Spleen (tissue), 11 donors: ENCODE measurements around the gene FBN2. TPM values are rescaled to one million over a fixed set of nuclear protein-coding genes. Genes with fewer than 3 reads are reported as not detected.

Experiments
- DNase-seq: peaks from one replicate; pipeline ENCODE4 v3.0.0-alpha.2; 2020
- H3K27ac ChIP-seq, 8 donors: fragments of 200-600 bp; sonication (generic) in 7 of 8; 1 replicate in 4 of 8; 2 replicates in 4 of 8; pipeline versions ENCODE4 v1.5.0 to v1.8.0; 2016 to 2021; ENCODE audit warnings: inconsistent platforms in 4 of 8, mild to moderate bottlenecking in 4 of 8, moderate library complexity in 1 of 8
- H3K27me3 ChIP-seq, 7 donors: fragments of 200-600 bp; sonication (generic) in 6 of 7; replicated peaks in 1 of 7; 1 replicate in 4 of 7; 2 replicates in 3 of 7; pipeline versions ENCODE4 v1.5.0 to v1.8.0; 2016 to 2021; ENCODE audit warnings: inconsistent platforms in 3 of 7, mild to moderate bottlenecking in 1 of 7
- H3K36me3 ChIP-seq, 6 donors: fragments of 200-600 bp; sonication (generic) in 5 of 6; 1 replicate in 4 of 6; 2 replicates in 2 of 6; pipeline versions ENCODE4 v1.5.0 to v1.8.0; 2016 to 2021; ENCODE audit warnings: inconsistent platforms in 2 of 6
- H3K4me1 ChIP-seq, 6 donors: fragments of 200-600 bp; sonication (generic) in 5 of 6; 1 replicate in 3 of 6; 2 replicates in 3 of 6; pipeline versions ENCODE4 v1.5.0 to v1.8.0; 2016 to 2021; ENCODE audit warnings: inconsistent platforms in 3 of 6
- H3K4me3 ChIP-seq, 8 donors: fragments of 200-600 bp; sonication (generic) in 7 of 8; 1 replicate in 4 of 8; 2 replicates in 4 of 8; pipeline versions ENCODE4 v1.5.0 to v1.8.0; 2016 to 2021; ENCODE audit warnings: inconsistent platforms in 4 of 8, mild to moderate bottlenecking in 4 of 8, moderate library complexity in 2 of 8
- H3K9me3 ChIP-seq, 8 donors: fragments of 200-600 bp; sonication (generic) in 7 of 8; 1 replicate in 4 of 8; 2 replicates in 4 of 8; pipeline versions ENCODE4 v1.5.0 to v1.8.0; 2016 to 2021; ENCODE audit warnings: inconsistent platforms in 4 of 8
- POLR2A ChIP-seq, 3 donors: fragments of 450-650 bp; IDR thresholded peaks; one replicate each; pipeline ENCODE4 v1.5.1; 2017; ENCODE audit warnings: antibody characterized with exemption in 3 of 3, mild to moderate bottlenecking in 1 of 3
- POLR2AphosphoS5 ChIP-seq, 3 donors: sonication (generic); formaldehyde crosslinking; IDR thresholded peaks; one replicate each; pipeline ENCODE4 v1.5.1; 2017; ENCODE audit warnings: antibody characterized with exemption in 3 of 3
- WGBS, 5 donors: extraction: QIAGEN DNeasy Blood & Tissue Kit in 3 of 5; methylation state at CpG; one replicate each; pipeline versions ENCODE4 v1.1.5 to v1.1.7; 2013 to 2018; 5-methylcytosine and 5-hydroxymethylcytosine counted together
- intact Hi-C: fragments of 100-400 bp; cut with DNase I; formaldehyde crosslinking; loops from one replicate; pipeline ENCODE4 v1.15.0; 2023; ENCODE audit warnings: low total_unique reads
- polyA plus RNA-seq, 3 donors: library from polyadenylated mRNA; stranded (reverse); fragments of 200-250 nt; gene quantifications; one replicate each; pipeline ENCODE4 v1.2.1, GENCODE V29; 2013
- total RNA-seq, 7 donors: library from RNA; depleted of rRNA in 3 of 7; stranded (reverse); fragments of >200 nt in 3 of 7; fragmentation: NEBNext Ultra II Directional in 4 of 7; extraction: Animal tissue kit (Norgen Biotek cat#: 25700) in 4 of 7; gene quantifications; one replicate each; pipeline versions ENCODE4 v1.1.0 to v1.2.1, GENCODE V29; 2016 to 2021
- TF ChIP-seq, protein P1 (sequence below), 11 experiments: fragments of 200-600 bp in 7 of 11; fragments of 450-650 bp in 4 of 11; sonication (generic) in 4 of 11; IDR thresholded peaks in 8 of 11; conservative IDR thresholded peaks in 3 of 11; 1 replicate in 7 of 11; 2 replicates in 4 of 11; pipeline versions ENCODE4 v1.4.0 to v1.8.0; 2016 to 2021; ENCODE audit warnings: antibody characterized with exemption in 11 of 11, inconsistent platforms in 4 of 11, mild to moderate bottlenecking in 1 of 11
- donor health status: healthy with polysubstance abuse.
- donor health status: DM: no; HTN: no; CAD: no; lungs with moderate emphysema.
- donor health status: DM: no; HTN: no; CAD: no.
- donor health status: Bipolar disorder and iron deficiency.
- donor health status: healthy.
- donor health status: DM: no; HTN: no; CAD: no.
- donor health status: DM: yes; HTN: yes; CAD: no.

FBN2 gene
- total and polyA plus RNA-seq, 10 donors = 0.21 to 7.6 (median 2.6) TPM

GRCh38 chr5:128341056-128341455, 197.0 kb downstream of the FBN2 start:
- no peak overlapping the region for H3K4me3 ChIP-seq
- no peaks in the 10 kb centered on the region for H3K36me3 ChIP-seq
- TF ChIP-seq POLR2AphosphoS5 (IDR thresholded peaks at IDR 0.05) = no peak
- TF ChIP-seq, protein P1, sequence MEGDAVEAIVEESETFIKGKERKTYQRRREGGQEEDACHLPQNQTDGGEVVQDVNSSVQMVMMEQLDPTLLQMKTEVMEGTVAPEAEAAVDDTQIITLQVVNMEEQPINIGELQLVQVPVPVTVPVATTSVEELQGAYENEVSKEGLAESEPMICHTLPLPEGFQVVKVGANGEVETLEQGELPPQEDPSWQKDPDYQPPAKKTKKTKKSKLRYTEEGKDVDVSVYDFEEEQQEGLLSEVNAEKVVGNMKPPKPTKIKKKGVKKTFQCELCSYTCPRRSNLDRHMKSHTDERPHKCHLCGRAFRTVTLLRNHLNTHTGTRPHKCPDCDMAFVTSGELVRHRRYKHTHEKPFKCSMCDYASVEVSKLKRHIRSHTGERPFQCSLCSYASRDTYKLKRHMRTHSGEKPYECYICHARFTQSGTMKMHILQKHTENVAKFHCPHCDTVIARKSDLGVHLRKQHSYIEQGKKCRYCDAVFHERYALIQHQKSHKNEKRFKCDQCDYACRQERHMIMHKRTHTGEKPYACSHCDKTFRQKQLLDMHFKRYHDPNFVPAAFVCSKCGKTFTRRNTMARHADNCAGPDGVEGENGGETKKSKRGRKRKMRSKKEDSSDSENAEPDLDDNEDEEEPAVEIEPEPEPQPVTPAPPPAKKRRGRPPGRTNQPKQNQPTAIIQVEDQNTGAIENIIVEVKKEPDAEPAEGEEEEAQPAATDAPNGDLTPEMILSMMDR (IDR thresholded peaks at IDR 0.05 in 8 of 11, conservative IDR thresholded peaks at IDR 0.05 in 3 of 11) = no peak
- TF ChIP-seq POLR2A (IDR thresholded peaks at IDR 0.05) = no peak
- DNase-seq = no peak
- H3K27ac ChIP-seq = no peak overlapping the region
- 44 to 85% (median 69%) methylated on average over 3 of the region's 3 CpGs for WGBS, 5 donors
- H3K9me3 ChIP-seq = no peaks in the 10 kb centered on the region
- intact Hi-C loops = no loop called here
- peaks cover 0 to 3% (median 0%) of the 10 kb centered on the region in 7 donors for H3K27me3 ChIP-seq
- peaks cover 0 to 10% (median 0%) of the 10 kb centered on the region in 6 donors for H3K4me1 ChIP-seq

GRCh38 chr5:128340648-128341047, 197.4 kb downstream of the FBN2 start:
- H3K9me3 ChIP-seq = no peaks in the 10 kb centered on the region
- 69 to 89% (median 82%) methylated on average over 2 of the region's 2 CpGs for WGBS, 5 donors
- intact Hi-C loops = no loop called here
- no peaks in the 10 kb centered on the region for H3K36me3 ChIP-seq
- no peak overlapping the region for H3K4me3 ChIP-seq
- H3K4me1 ChIP-seq = peaks cover 0 to 10% (median 0%) of the 10 kb centered on the region in 6 donors
- H3K27ac ChIP-seq = no peak overlapping the region
- peaks cover 0 to 3% (median 0%) of the 10 kb centered on the region in 7 donors for H3K27me3 ChIP-seq
- TF ChIP-seq, protein P1 (IDR thresholded peaks at IDR 0.05 in 8 of 11, conservative IDR thresholded peaks at IDR 0.05 in 3 of 11) = no peak
- TF ChIP-seq POLR2A (IDR thresholded peaks at IDR 0.05) (no peak), POLR2AphosphoS5 (IDR thresholded peaks at IDR 0.05) (no peak)
- DNase-seq = no peak

GRCh38 chr5:128339585-128339984, 198.5 kb downstream of the FBN2 start:
- no peaks in the 10 kb centered on the region for H3K9me3 ChIP-seq
- 86 to 92% (median 88%) methylated on average over 3 of the region's 3 CpGs for WGBS, 5 donors

DNA sequence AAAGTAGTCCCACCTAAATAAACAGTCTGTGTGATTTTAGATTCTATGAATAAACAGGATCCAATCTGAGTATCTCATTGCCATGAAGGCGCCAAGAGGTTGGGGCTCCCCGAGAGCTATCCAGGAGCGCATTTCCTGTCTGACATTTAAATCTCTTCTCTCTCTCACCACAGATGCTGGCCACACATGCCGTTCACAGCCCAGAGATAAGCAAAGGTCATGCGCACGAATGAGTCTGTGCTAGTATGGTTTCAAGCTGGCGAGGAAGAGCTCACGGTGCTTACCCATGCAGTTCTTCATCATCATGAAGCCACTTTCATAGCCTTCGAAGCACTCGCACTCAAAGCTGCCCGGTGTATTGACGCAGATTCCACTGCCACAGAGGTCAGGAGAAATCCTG, 199.4 kb downstream of the FBN2 start:
- TF ChIP-seq, protein P1 (IDR thresholded peaks at IDR 0.05 in 8 of 11, conservative IDR thresholded peaks at IDR 0.05 in 3 of 11) = no peak
- WGBS, 5 donors = 91 to 94% (median 93%) methylated on average over 12 of the region's 12 CpGs
- Histone ChIP-seq H3K4me1 (peaks cover 0 to 10% (median 0%) of the 10 kb centered on the region in 6 donors), H3K36me3 (no peaks in the 10 kb centered on the region), H3K9me3 (no peaks in the 10 kb centered on the region), H3K4me3 (no peak overlapping the region), H3K27me3 (peaks cover 0 to 3% (median 0%) of the 10 kb centered on the region in 7 donors), H3K27ac (no peak overlapping the region)
- intact Hi-C loops = no loop called here
- no peak for DNase-seq

More at GRCh38 chr5:128339585-128339984, 198.5 kb downstream of the FBN2 start:
- peaks cover 0 to 10% (median 0%) of the 10 kb centered on the region in 6 donors for H3K4me1 ChIP-seq
- no peaks in the 10 kb centered on the region for H3K36me3 ChIP-seq
- no peak for DNase-seq
- no peak overlapping the region for H3K4me3 ChIP-seq
- intact Hi-C loops = no loop called here
- TF ChIP-seq POLR2A (IDR thresholded peaks at IDR 0.05) (no peak), POLR2AphosphoS5 (IDR thresholded peaks at IDR 0.05) (no peak)
- TF ChIP-seq, protein P1 (IDR thresholded peaks at IDR 0.05 in 8 of 11, conservative IDR thresholded peaks at IDR 0.05 in 3 of 11) = no peak
- no peak overlapping the region for H3K27ac ChIP-seq
- peaks cover 0 to 3% (median 0%) of the 10 kb centered on the region in 7 donors for H3K27me3 ChIP-seq
